HG03354 (cell line): ENCODE results near the gene ZBTB20.
A peak's percentile ranks its signal among the peaks of the same experiment; 100 is the strongest.
"Not testable (repeated sequence)": the region's sequence is repeated elsewhere in the genome, so short reads cannot be mapped to it uniquely, and the experiment has no call there.

Experiments
- ATAC-seq: cut with Tn5 transposase; IDR thresholded peaks from one replicate; pipeline ENCODE4 v1.9.1; 2021; ENCODE audit warnings: mild to moderate bottlenecking; ENCODE audit not compliant: unreplicated experiment, poor library complexity, severe bottlenecking

Gene ZBTB20

GRCh38 chr3:115146418-115147328, at the start of gene ZBTB20:
Gene ZBTB20 (minus strand): TSS chr3:115147288.
- ATAC-seq = peak; percentile 37

GRCh38 chr3:115194476-115194875, 47.4 kb upstream of the ZBTB20 start:
- ATAC-seq = no peak

GRCh38 chr3:115190747-115191146, 43.7 kb upstream of the ZBTB20 start:
- no peak for ATAC-seq

- peak; percentile 100 for ATAC-seq
Observed at GRCh38 chr3:115187149-115187757, 40.2 kb upstream of the ZBTB20 start.

- ATAC-seq = peak; percentile 51
Observed at GRCh38 chr3:115186351-115187148, 39.5 kb upstream of the ZBTB20 start.

GRCh38 chr3:115184859-115185572, 37.9 kb upstream of the ZBTB20 start:
- ATAC-seq = not testable (repeated sequence)

- not testable (repeated sequence) for ATAC-seq
Observed at GRCh38 chr3:115178930-115179329, 31.8 kb upstream of the ZBTB20 start.

GRCh38 chr3:115169808-115170207, 22.7 kb upstream of the ZBTB20 start:
- no peak for ATAC-seq

- no peak for ATAC-seq
Observed at GRCh38 chr3:115165701-115166100, 18.6 kb upstream of the ZBTB20 start.

- no peak for ATAC-seq
Observed at GRCh38 chr3:115165266-115165665, 18.2 kb upstream of the ZBTB20 start.

- no peak for ATAC-seq
Observed at GRCh38 chr3:115164374-115165221, 17.5 kb upstream of the ZBTB20 start.

- ATAC-seq = no peak
Observed at GRCh38 chr3:115162759-115163158, 15.7 kb upstream of the ZBTB20 start.

- ATAC-seq = no peak
Observed at GRCh38 chr3:115161866-115162265, 14.8 kb upstream of the ZBTB20 start.

GRCh38 chr3:115161168-115161834, 14.2 kb upstream of the ZBTB20 start:
- ATAC-seq = no peak

- ATAC-seq = peak; percentile 100
Observed at GRCh38 chr3:115160295-115160694, 13.2 kb upstream of the ZBTB20 start.

GRCh38 chr3:115156046-115156654, 9.1 kb upstream of the ZBTB20 start:
- no peak for ATAC-seq

GRCh38 chr3:115154611-115155010, 7.5 kb upstream of the ZBTB20 start:
- no peak for ATAC-seq

- no peak for ATAC-seq
Observed at GRCh38 chr3:115151921-115152320, 4.8 kb upstream of the ZBTB20 start.
